Measurements from ENCODE around the gene ACVR1B.

DNA sequence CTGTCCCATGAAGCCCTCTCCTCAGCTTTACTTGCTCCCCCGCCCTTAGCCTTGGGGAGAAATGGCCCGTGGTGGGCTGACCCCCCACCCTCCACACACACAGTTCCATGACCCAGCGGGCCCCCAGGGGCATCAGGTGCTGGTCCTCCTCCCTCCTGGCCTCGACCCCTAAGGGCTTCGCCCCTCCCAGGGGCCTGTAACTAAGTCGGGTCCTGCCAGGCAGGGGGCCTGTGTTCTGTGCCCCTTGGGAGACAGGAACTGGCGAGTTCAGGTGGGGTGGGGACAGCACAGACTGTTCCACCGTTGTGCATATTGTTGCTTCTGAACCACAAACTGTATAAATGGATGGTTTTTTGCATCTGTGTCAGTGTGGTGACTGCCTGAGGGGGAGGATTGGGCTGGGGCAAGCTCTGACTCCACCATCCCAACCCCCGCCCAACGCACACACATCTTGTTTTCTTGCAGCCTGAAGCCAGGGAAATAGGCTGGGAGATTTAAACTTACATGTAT lies 64.1 kb downstream of the ACVR1B start:
- TF ChIP-seq, protein P1, sequence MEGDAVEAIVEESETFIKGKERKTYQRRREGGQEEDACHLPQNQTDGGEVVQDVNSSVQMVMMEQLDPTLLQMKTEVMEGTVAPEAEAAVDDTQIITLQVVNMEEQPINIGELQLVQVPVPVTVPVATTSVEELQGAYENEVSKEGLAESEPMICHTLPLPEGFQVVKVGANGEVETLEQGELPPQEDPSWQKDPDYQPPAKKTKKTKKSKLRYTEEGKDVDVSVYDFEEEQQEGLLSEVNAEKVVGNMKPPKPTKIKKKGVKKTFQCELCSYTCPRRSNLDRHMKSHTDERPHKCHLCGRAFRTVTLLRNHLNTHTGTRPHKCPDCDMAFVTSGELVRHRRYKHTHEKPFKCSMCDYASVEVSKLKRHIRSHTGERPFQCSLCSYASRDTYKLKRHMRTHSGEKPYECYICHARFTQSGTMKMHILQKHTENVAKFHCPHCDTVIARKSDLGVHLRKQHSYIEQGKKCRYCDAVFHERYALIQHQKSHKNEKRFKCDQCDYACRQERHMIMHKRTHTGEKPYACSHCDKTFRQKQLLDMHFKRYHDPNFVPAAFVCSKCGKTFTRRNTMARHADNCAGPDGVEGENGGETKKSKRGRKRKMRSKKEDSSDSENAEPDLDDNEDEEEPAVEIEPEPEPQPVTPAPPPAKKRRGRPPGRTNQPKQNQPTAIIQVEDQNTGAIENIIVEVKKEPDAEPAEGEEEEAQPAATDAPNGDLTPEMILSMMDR (IDR thresholded peaks at IDR 0.05; ENCODE audit: low read depth, low read length): no peak
- TF ChIP-seq EZH2phosphoT487 (IDR thresholded peaks at IDR 0.05; ENCODE audit: low read depth): no peak

Measured in OCI-LY3 (cell line).